B cell (primary cell): ENCODE measurements around the gene CMIP. TPM values are rescaled to one million over a fixed set of nuclear protein-coding genes. Genes with fewer than 3 reads are reported as not detected.

Experiments used
- ATAC-seq: fragments of 200-7000 bp; cut with Tn5 transposase; one replicate; pipeline ENCODE4 v1.10.0; 2021; ENCODE audit warnings: low read depth, mild to moderate bottlenecking, moderate number of reproducible peaks, moderate library complexity
- CTCF ChIA-PET: fragments of 350-600 bp; sonication (Branson Sonifier 250); formaldehyde crosslinking; loops from one replicate; lab custom pipeline; 2021; ENCODE audit warnings: antibody characterized with exemption, inconsistent platforms; lab: Charles Lee
- POLR2A ChIA-PET: fragments of 350-600 bp; sonication (Branson Sonifier 250); formaldehyde crosslinking; loops from one replicate; lab custom pipeline; 2021; ENCODE audit warnings: antibody characterized with exemption; lab: Charles Lee
- DNase-seq: peaks from one replicate; pipeline ENCODE4 v3.0.0; 2013
- H2AFZ ChIP-seq: 2 replicates; pipeline ENCODE4 v1.6.1; 2012; ENCODE audit warnings: mild to moderate bottlenecking, low read depth, low read length; ENCODE audit not compliant: insufficient read depth, poor library complexity, severe bottlenecking
- H3K27ac ChIP-seq, 2 donors: 1 replicate in 1 of 2; 2 replicates in 1 of 2; pipeline ENCODE4 v1.5.1; 2012 to 2013; ENCODE audit warnings: low read length in 2 of 2, mild to moderate bottlenecking in 2 of 2, moderate library complexity in 1 of 2
- H3K27me3 ChIP-seq, 4 experiments: fragments of 200-600 bp in 1 of 4; sonication (generic) in 1 of 4; replicated peaks in 1 of 4; 1 replicate in 2 of 4; 2 replicates in 2 of 4; pipeline versions ENCODE4 v1.6.1 to v1.7.0; 2013 to 2016; ENCODE audit warnings: low read length in 3 of 4, mild to moderate bottlenecking in 2 of 4, mixed read lengths in 1 of 4, moderate library complexity in 1 of 4; ENCODE audit not compliant: insufficient read depth in 4 of 4, control insufficient read depth in 3 of 4; ENCODE audit errors: control extremely low read depth in 1 of 4
- H3K36me3 ChIP-seq, 2 experiments: replicated peaks in 1 of 2; 1 replicate in 1 of 2; 2 replicates in 1 of 2; pipeline versions ENCODE4 v1.6.1 to v1.7.1; 2013; ENCODE audit warnings: low read length in 1 of 2; ENCODE audit not compliant: insufficient read depth in 2 of 2, control insufficient read depth in 1 of 2; ENCODE audit errors: control extremely low read depth in 1 of 2, extremely low read depth in 1 of 2
- H3K4me1 ChIP-seq, 2 donors: fragments of 200-600 bp in 1 of 2; sonication (generic) in 1 of 2; 1 replicate in 1 of 2; 2 replicates in 1 of 2; pipeline versions ENCODE4 v1.5.1 to v1.6.1; 2013 to 2017; ENCODE audit warnings: low read length in 2 of 2; ENCODE audit not compliant: control insufficient read depth in 2 of 2, insufficient read depth in 2 of 2
- H3K4me2 ChIP-seq: replicated peaks from 2 replicates; pipeline ENCODE3; 2012; ENCODE audit warnings: mild to moderate bottlenecking, low read depth, low read length; ENCODE audit not compliant: poor library complexity, severe bottlenecking
- H3K4me3 ChIP-seq, 5 experiments: fragments of 200-600 bp in 1 of 5; sonication (generic) in 1 of 5; 1 replicate in 3 of 5; 2 replicates in 2 of 5; pipeline versions ENCODE4 v1.5.1 to v1.7.0; 2011 to 2016; ENCODE audit warnings: low read length in 4 of 5, mild to moderate bottlenecking in 4 of 5, low read depth in 2 of 5, control low read depth in 1 of 5, moderate library complexity in 1 of 5; ENCODE audit not compliant: insufficient read depth in 1 of 5; ENCODE audit errors: control extremely low read depth in 1 of 5, extremely low read depth in 1 of 5
- H3K79me2 ChIP-seq: fragments of 200-600 bp; sonication (generic); one replicate; pipeline ENCODE4 v1.6.0; 2016; ENCODE audit warnings: low read length; ENCODE audit not compliant: control insufficient read depth, insufficient read depth
- H3K9ac ChIP-seq: fragments of 200-600 bp; sonication (generic); 2 replicates; pipeline ENCODE4 v1.6.1; 2017; ENCODE audit warnings: mild to moderate bottlenecking, low read length, moderate library complexity
- H3K9me3 ChIP-seq, 3 donors: one replicate each; pipeline versions ENCODE4 v1.6.1 to v1.7.1; 2013; ENCODE audit warnings: low read length in 2 of 3; ENCODE audit not compliant: control insufficient read depth in 2 of 3, insufficient read depth in 1 of 3; ENCODE audit errors: control extremely low read depth in 1 of 3
- H4K20me1 ChIP-seq: 2 replicates; pipeline ENCODE4 v1.6.0; 2012; ENCODE audit warnings: mild to moderate bottlenecking, low read length; ENCODE audit not compliant: insufficient read depth, control insufficient read depth, poor library complexity, severe bottlenecking
- H3K27ac Mint-ChIP-seq: one replicate; pipeline ENCODE4 v1.8.0; 2021; ENCODE audit warnings: mixed read lengths
- H3K27me3 Mint-ChIP-seq: one replicate; pipeline ENCODE4 v1.8.0; 2021; ENCODE audit warnings: mixed read lengths
- H3K4me1 Mint-ChIP-seq: one replicate; pipeline ENCODE4 v1.8.0; 2021; ENCODE audit warnings: mixed read lengths
- H3K4me3 Mint-ChIP-seq: one replicate; pipeline ENCODE4 v1.8.0; 2021; ENCODE audit warnings: mixed read lengths
- H3K9me3 Mint-ChIP-seq: one replicate; pipeline ENCODE4 v1.8.0; 2022; ENCODE audit warnings: mixed read lengths; ENCODE audit not compliant: insufficient read depth
- EZH2 ChIP-seq: IDR thresholded peaks from 2 replicates; pipeline ENCODE4 v1.6.1; 2012; ENCODE audit warnings: borderline replicate concordance, low read depth, mild to moderate bottlenecking, moderate library complexity, low read length; ENCODE audit not compliant: insufficient read depth, poor library complexity, severe bottlenecking
- WGBS: methylation state at CpG from one replicate; pipeline ENCODE4 v1.1.5; 2013; ENCODE audit warnings: missing lambda C conversion rate; ENCODE audit not compliant: insufficient coverage; 5-methylcytosine and 5-hydroxymethylcytosine counted together
- intact Hi-C: fragments of 100-400 bp; cut with micrococcal nuclease; formaldehyde crosslinking; loops from one replicate; pipeline ENCODE4 v1.10.0; 2022
- polyA plus RNA-seq: library from polyadenylated mRNA; depleted of rRNA; stranded (reverse); fragments of >200 nt; gene quantifications from 2 replicates; pipeline ENCODE4 v1.2.3, GENCODE V29; 2012
- total RNA-seq, 2 donors: library from RNA; stranded (reverse); fragments of 120-200 nt in 1 of 2; gene quantifications; 1 replicate in 1 of 2; 2 replicates in 1 of 2; pipeline versions ENCODE4 v1.2.3 to v1.2.4, GENCODE V29; 2013 to 2022
- TF ChIP-seq, protein P1 (sequence below): fragments of 200-600 bp; IDR thresholded peaks from one replicate; pipeline ENCODE4 v1.8.0; 2022; ENCODE audit warnings: antibody characterized with exemption, mild to moderate bottlenecking

CMIP gene
- total and polyA plus RNA-seq, 2 donors (not counting 1 experiment from before 2014, with no cell fraction given): 27.1 to 155 TPM

DNA sequence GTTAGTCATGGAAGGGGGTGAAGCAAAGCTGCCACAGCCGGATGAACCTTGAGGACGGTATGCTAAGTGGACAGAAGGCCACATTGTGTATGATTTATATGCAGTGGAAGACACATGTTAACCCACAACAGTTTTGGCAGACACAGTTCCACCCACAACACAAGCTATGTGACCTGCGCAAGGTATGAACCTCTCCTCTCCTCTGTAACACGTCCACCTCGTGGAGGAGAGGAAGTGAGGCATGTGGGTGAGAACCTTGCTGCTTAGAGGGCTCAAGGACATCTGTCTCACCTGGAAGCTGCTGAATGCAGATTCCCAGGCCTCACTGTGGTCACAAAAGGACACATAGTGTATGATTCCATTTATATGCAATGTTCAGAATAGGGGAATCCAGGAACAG is 198.3 kb downstream of the CMIP start:
- Mint-ChIP-seq H3K4me1 (peaks cover 12% of the 10 kb centered on the region), H3K27ac (no peak overlapping the region)
- intact Hi-C loops: no loop called here

GRCh38 chr16:81645266-81645694 is 200.7 kb downstream of the CMIP start:
- H3K9me3 ChIP-seq: no peaks in the 10 kb centered on the region
- Mint-ChIP-seq H3K27ac (no peak overlapping the region), H3K4me1 (peaks cover 11% of the 10 kb centered on the region), H3K4me3 (no peak overlapping the region), H3K9me3 (no peaks in the 10 kb centered on the region), H3K27me3 (no peaks in the 10 kb centered on the region)
- H2AFZ ChIP-seq: no peak overlapping the region
- DNase-seq (no peak), ATAC-seq (no peak)
- H3K9ac ChIP-seq: no peak overlapping the region
- ChIA-PET CTCF (no interaction called here), POLR2A (no interaction called here)
- peaks cover 80% of the 10 kb centered on the region for H4K20me1 ChIP-seq
- H3K36me3 ChIP-seq: peaks cover 0 to 5% of the 10 kb centered on the region in 2 experiments
- over 99% methylated on average over 20 of the region's 20 CpGs for WGBS
- H3K27ac ChIP-seq: no peak overlapping the region
- no peak overlapping the region for H3K4me3 ChIP-seq
- TF ChIP-seq EZH2: no peak
- TF ChIP-seq, protein P1, sequence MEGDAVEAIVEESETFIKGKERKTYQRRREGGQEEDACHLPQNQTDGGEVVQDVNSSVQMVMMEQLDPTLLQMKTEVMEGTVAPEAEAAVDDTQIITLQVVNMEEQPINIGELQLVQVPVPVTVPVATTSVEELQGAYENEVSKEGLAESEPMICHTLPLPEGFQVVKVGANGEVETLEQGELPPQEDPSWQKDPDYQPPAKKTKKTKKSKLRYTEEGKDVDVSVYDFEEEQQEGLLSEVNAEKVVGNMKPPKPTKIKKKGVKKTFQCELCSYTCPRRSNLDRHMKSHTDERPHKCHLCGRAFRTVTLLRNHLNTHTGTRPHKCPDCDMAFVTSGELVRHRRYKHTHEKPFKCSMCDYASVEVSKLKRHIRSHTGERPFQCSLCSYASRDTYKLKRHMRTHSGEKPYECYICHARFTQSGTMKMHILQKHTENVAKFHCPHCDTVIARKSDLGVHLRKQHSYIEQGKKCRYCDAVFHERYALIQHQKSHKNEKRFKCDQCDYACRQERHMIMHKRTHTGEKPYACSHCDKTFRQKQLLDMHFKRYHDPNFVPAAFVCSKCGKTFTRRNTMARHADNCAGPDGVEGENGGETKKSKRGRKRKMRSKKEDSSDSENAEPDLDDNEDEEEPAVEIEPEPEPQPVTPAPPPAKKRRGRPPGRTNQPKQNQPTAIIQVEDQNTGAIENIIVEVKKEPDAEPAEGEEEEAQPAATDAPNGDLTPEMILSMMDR: no peak
- no peaks in the 10 kb centered on the region for H3K4me1 ChIP-seq
- H3K4me2 ChIP-seq: no peak overlapping the region
- no peaks in the 10 kb centered on the region for H3K27me3 ChIP-seq
- H3K79me2 ChIP-seq: peaks cover 85% of the 10 kb centered on the region
- intact Hi-C loops: no loop called here

More for the DNA sequence above, 198.3 kb downstream of the CMIP start:
- H3K27me3 Mint-ChIP-seq: no peaks in the 10 kb centered on the region
- no peaks in the 10 kb centered on the region for H3K4me1 ChIP-seq
- no peak overlapping the region for H3K27ac ChIP-seq
- H2AFZ ChIP-seq: no peak overlapping the region
- no peak for TF ChIP-seq EZH2
- TF ChIP-seq, protein P1: no peak
- ChIA-PET POLR2A (interaction anchor here (0.6 kb wide), 1 partner anchor 92 kb away, joined by 3 read pairs; no protein-coding TSS in a partner anchor), CTCF (interaction anchor here (0.5 kb wide), 1 partner anchor 230 kb away, joined by 4 read pairs; no protein-coding TSS in a partner anchor)
- H4K20me1 ChIP-seq: peaks cover 80% of the 10 kb centered on the region
- ATAC-seq: no peak
- no peak overlapping the region for H3K4me2 ChIP-seq
- no peak overlapping the region for H3K4me3 Mint-ChIP-seq
- H3K9me3 Mint-ChIP-seq: no peaks in the 10 kb centered on the region
- H3K9ac ChIP-seq: no peak overlapping the region
- H3K36me3 ChIP-seq: peaks cover 0 to 3% of the 10 kb centered on the region in 2 experiments
- WGBS: no CpG with 5 or more reads among the region's 5 CpGs
- no peak overlapping the region for H3K4me3 ChIP-seq
- H3K79me2 ChIP-seq: peaks cover 89% of the 10 kb centered on the region
- H3K27me3 ChIP-seq: no peaks in the 10 kb centered on the region
- H3K9me3 ChIP-seq: no peaks in the 10 kb centered on the region
- DNase-seq: no peak
